HepG2 (cell line): Measurements from ENCODE around the gene MLX. TPM values are rescaled to one million over a fixed set of nuclear protein-coding genes. Genes with fewer than 3 reads are reported as not detected.
A peak's percentile ranks its signal among the peaks of the same experiment; 100 is the strongest.

Source experiments
- ERF ChIP-seq: IDR thresholded peaks from 2 replicates; pipeline ENCODE4 v1.6.1; 2018; ENCODE audit warnings: missing biosample characterization, missing genetic modification reagents
- HDAC1 ChIP-seq: sonication (generic); formaldehyde crosslinking; IDR thresholded peaks from 2 replicates; pipeline ENCODE4 v1.5.1; 2020; ENCODE audit warnings: mild to moderate bottlenecking, missing genetic modification reagents
- KDM1A ChIP-seq: IDR thresholded peaks from 2 replicates; pipeline ENCODE4 v1.6.1; 2016; ENCODE audit warnings: missing compliant biosample characterization
- NR1H2 ChIP-seq: sonication (generic); formaldehyde crosslinking; IDR thresholded peaks from 2 replicates; pipeline ENCODE4 v1.8.1; 2022; ENCODE audit warnings: low read depth, missing genetic modification reagents, borderline replicate concordance
- PCBP1 ChIP-seq: fragments of 200-400 bp; formaldehyde crosslinking; IDR thresholded peaks from 2 replicates; pipeline ENCODE4 v1.6.1; 2017; ENCODE audit warnings: mild to moderate bottlenecking, low read depth, low read length, borderline replicate concordance
- POGZ ChIP-seq: sonication (generic); formaldehyde crosslinking; IDR thresholded peaks from 2 replicates; pipeline ENCODE4 v1.4.0; 2020; ENCODE audit warnings: mild to moderate bottlenecking, missing genetic modification reagents
- POLR2AphosphoS2 ChIP-seq: IDR thresholded peaks from 2 replicates; pipeline ENCODE4 v1.6.1; 2011; ENCODE audit warnings: low read depth, low read length, improper control_type of control experiment
- PTBP1 ChIP-seq: fragments of 200-400 bp; formaldehyde crosslinking; IDR thresholded peaks from 2 replicates; pipeline ENCODE4 v1.6.1; 2018; ENCODE audit warnings: low read length, low read depth; ENCODE audit not compliant: poor library complexity, severe bottlenecking
- RARA ChIP-seq: IDR thresholded peaks from 2 replicates; pipeline ENCODE4 v1.6.1; 2016; ENCODE audit warnings: missing genetic modification reagents, missing compliant biosample characterization
- SIX1 ChIP-seq: sonication (generic); formaldehyde crosslinking; IDR thresholded peaks from 2 replicates; pipeline ENCODE4 v1.4.0; 2020; ENCODE audit warnings: missing genetic modification reagents, borderline replicate concordance
- SMC3 ChIP-seq: IDR thresholded peaks from 2 replicates; pipeline ENCODE4 v1.6.1; 2011; ENCODE audit warnings: low read length, improper control_type of control experiment
- SOX6 ChIP-seq, 2 experiments: fragments of 450-650 bp in 1 of 2; sonication (generic) in 1 of 2; formaldehyde crosslinking in 1 of 2; IDR thresholded peaks; 2 replicates each; pipeline versions ENCODE4 v1.4.0 to v1.6.1; 2017 to 2020; ENCODE audit warnings: antibody characterized with exemption in 1 of 2, mild to moderate bottlenecking in 1 of 2, missing genetic modification reagents in 1 of 2
- TCF12 ChIP-seq, 2 experiments: fragments of 450-650 bp in 1 of 2; sonication (generic) in 1 of 2; formaldehyde crosslinking in 1 of 2; IDR thresholded peaks; 2 replicates each; pipeline versions ENCODE4 v1.6.1 to v1.8.0; 2017 to 2022; ENCODE audit warnings: antibody characterized with exemption in 1 of 2, mild to moderate bottlenecking in 1 of 2, missing genetic modification reagents in 1 of 2, moderate library complexity in 1 of 2
- ZFP37 ChIP-seq: sonication (generic); formaldehyde crosslinking; IDR thresholded peaks from 2 replicates; pipeline ENCODE4 v1.4.0; 2020; ENCODE audit warnings: missing genetic modification reagents, borderline replicate concordance
- ZKSCAN8 ChIP-seq: IDR thresholded peaks from 2 replicates; pipeline ENCODE4 v1.6.1; 2016; ENCODE audit warnings: borderline replicate concordance, missing genetic modification reagents, missing compliant biosample characterization
- ZNF772 ChIP-seq: sonication (generic); formaldehyde crosslinking; IDR thresholded peaks from 2 replicates; pipeline ENCODE4 v1.5.0; 2020; ENCODE audit warnings: mild to moderate bottlenecking, missing genetic modification reagents
- ZSCAN20 ChIP-seq: sonication (generic); formaldehyde crosslinking; IDR thresholded peaks from 2 replicates; pipeline ENCODE4 v1.4.0; 2020; ENCODE audit warnings: missing genetic modification reagents, mild to moderate bottlenecking, borderline replicate concordance
- polyA plus RNA-seq, 8 experiments: library from polyadenylated mRNA; depleted of rRNA in 3 of 8; stranded (reverse) in 7 of 8; unstranded in 1 of 8; fragments of >200 nt; fragmentation: Illumina TruSeq in 4 of 8; extraction: Trizol in 4 of 8; gene quantifications; 2 replicates each; pipeline versions ENCODE4 v1.2.1 to v1.2.3, GENCODE V29; 2011 to 2016; ENCODE audit warnings: low read depth in 4 of 8, missing spikeins in 1 of 8, mixed read lengths in 1 of 8; ENCODE audit not compliant: insufficient read depth in 1 of 8
- total RNA-seq, 5 experiments: library from RNA; depleted of rRNA; stranded (reverse); fragments of >200 nt; fragmentation: Illumina TruSeq; extraction: Trizol; gene quantifications; 2 replicates each; pipeline ENCODE4 v1.2.3, GENCODE V29; 2016; ENCODE audit warnings: low read depth in 1 of 5
- TF ChIP-seq, protein P1 (sequence below): sonication (generic); formaldehyde crosslinking; IDR thresholded peaks from 2 replicates; pipeline ENCODE4 v1.5.1; 2020; ENCODE audit warnings: mild to moderate bottlenecking, missing genetic modification reagents, borderline replicate concordance
- TF ChIP-seq, protein P2 (sequence below): sonication (generic); formaldehyde crosslinking; conservative IDR thresholded peaks from 2 replicates; pipeline ENCODE4 v1.8.0; 2022; ENCODE audit warnings: low read depth, missing genetic modification reagents
- TF ChIP-seq, protein P3 (sequence below): sonication (generic); formaldehyde crosslinking; IDR thresholded peaks from 2 replicates; pipeline ENCODE4 v1.5.1; 2020; ENCODE audit warnings: missing genetic modification reagents, mild to moderate bottlenecking, borderline replicate concordance

The MLX gene
- total and polyA plus RNA-seq, 2 of the 13 experiments (the other 11 are each of a cell fraction or from before 2014, with no cell fraction given): 38.9 to 74.4 TPM

DNA sequence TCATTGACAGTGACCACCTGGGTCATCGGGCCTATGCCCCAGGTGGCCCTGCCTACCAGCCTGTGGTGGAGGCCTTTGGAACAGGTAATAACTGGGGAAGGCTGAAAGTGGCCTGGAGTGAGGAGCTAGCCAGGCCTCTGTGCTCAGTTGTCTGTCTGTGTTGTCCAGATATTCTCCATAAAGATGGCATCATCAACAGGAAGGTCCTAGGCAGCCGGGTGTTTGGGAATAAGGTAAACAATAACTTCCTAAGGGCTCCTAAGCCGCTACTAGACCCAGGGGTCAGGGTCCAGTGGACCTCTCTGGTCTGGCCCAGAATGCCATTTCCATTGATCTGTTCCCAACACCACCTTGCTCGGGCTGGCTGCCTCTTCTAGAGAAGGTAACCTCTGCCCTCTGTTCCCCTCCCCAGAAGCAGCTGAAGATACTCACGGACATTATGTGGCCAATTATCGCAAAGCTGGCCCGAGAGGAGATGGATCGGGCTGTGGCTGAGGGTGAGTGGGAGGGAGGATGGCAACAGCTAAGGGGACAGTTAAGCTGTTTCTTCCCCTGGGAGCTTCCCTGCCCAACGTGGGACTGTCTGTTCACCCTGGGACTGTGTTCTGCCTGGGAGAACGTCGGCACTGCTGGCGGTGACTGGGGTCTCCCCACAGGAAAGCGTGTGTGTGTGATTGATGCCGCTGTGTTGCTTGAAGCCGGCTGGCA is 1.9 kb upstream of the MLX start (continued):
- TF ChIP-seq, protein P1, sequence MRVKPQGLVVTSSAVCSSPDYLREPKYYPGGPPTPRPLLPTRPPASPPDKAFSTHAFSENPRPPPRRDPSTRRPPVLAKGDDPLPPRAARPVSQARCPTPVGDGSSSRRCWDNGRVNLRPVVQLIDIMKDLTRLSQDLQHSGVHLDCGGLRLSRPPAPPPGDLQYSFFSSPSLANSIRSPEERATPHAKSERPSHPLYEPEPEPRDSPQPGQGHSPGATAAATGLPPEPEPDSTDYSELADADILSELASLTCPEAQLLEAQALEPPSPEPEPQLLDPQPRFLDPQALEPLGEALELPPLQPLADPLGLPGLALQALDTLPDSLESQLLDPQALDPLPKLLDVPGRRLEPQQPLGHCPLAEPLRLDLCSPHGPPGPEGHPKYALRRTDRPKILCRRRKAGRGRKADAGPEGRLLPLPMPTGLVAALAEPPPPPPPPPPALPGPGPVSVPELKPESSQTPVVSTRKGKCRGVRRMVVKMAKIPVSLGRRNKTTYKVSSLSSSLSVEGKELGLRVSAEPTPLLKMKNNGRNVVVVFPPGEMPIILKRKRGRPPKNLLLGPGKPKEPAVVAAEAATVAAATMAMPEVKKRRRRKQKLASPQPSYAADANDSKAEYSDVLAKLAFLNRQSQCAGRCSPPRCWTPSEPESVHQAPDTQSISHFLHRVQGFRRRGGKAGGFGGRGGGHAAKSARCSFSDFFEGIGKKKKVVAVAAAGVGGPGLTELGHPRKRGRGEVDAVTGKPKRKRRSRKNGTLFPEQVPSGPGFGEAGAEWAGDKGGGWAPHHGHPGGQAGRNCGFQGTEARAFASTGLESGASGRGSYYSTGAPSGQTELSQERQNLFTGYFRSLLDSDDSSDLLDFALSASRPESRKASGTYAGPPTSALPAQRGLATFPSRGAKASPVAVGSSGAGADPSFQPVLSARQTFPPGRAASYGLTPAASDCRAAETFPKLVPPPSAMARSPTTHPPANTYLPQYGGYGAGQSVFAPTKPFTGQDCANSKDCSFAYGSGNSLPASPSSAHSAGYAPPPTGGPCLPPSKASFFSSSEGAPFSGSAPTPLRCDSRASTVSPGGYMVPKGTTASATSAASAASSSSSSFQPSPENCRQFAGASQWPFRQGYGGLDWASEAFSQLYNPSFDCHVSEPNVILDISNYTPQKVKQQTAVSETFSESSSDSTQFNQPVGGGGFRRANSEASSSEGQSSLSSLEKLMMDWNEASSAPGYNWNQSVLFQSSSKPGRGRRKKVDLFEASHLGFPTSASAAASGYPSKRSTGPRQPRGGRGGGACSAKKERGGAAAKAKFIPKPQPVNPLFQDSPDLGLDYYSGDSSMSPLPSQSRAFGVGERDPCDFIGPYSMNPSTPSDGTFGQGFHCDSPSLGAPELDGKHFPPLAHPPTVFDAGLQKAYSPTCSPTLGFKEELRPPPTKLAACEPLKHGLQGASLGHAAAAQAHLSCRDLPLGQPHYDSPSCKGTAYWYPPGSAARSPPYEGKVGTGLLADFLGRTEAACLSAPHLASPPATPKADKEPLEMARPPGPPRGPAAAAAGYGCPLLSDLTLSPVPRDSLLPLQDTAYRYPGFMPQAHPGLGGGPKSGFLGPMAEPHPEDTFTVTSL (CRISPR knock-in tag): peak; percentile 65; the same call in 1 of the 2 replicates
- TF ChIP-seq POLR2AphosphoS2: 0 out of 2 replicates have a peak, but pooled peaks have one; percentile 22
- no peak for TF ChIP-seq SOX6 (IDR thresholded peaks at IDR 0.05)
- TF ChIP-seq SOX6 (CRISPR knock-in tag; IDR thresholded peaks at IDR 0.05): peak; percentile 88
- TF ChIP-seq TCF12 (IDR thresholded peaks at IDR 0.05): no peak
- TF ChIP-seq TCF12 (CRISPR knock-in tag; IDR thresholded peaks at IDR 0.05): 0 out of 2 replicates have a peak, but pooled peaks have one; percentile 35
- peak; percentile 20; the same call in 1 of the 2 replicates for TF ChIP-seq SMC3
- peak; percentile 52; the same call in 1 of the 2 replicates for TF ChIP-seq KDM1A (CRISPR knock-in tag)
- TF ChIP-seq, protein P2, sequence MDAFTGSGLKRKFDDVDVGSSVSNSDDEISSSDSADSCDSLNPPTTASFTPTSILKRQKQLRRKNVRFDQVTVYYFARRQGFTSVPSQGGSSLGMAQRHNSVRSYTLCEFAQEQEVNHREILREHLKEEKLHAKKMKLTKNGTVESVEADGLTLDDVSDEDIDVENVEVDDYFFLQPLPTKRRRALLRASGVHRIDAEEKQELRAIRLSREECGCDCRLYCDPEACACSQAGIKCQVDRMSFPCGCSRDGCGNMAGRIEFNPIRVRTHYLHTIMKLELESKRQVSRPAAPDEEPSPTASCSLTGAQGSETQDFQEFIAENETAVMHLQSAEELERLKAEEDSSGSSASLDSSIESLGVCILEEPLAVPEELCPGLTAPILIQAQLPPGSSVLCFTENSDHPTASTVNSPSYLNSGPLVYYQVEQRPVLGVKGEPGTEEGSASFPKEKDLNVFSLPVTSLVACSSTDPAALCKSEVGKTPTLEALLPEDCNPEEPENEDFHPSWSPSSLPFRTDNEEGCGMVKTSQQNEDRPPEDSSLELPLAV: no peak
- peak; percentile 62; the same call in 1 of the 2 replicates for TF ChIP-seq ERF (CRISPR knock-in tag)
- 0 out of 2 replicates have a peak, but pooled peaks have one; percentile 2 for TF ChIP-seq PCBP1
- peak; percentile 74 for TF ChIP-seq HDAC1 (CRISPR knock-in tag)
- TF ChIP-seq, protein P3, sequence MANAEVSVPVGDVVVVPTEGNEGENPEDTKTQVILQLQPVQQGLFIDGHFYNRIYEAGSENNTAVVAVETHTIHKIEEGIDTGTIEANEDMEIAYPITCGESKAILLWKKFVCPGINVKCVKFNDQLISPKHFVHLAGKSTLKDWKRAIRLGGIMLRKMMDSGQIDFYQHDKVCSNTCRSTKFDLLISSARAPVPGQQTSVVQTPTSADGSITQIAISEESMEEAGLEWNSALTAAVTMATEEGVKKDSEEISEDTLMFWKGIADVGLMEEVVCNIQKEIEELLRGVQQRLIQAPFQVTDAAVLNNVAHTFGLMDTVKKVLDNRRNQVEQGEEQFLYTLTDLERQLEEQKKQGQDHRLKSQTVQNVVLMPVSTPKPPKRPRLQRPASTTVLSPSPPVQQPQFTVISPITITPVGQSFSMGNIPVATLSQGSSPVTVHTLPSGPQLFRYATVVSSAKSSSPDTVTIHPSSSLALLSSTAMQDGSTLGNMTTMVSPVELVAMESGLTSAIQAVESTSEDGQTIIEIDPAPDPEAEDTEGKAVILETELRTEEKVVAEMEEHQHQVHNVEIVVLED (CRISPR knock-in tag): peak; percentile 45
- TF ChIP-seq ZFP37 (CRISPR knock-in tag): 0 out of 2 replicates have a peak, but pooled peaks have one; percentile 7
- TF ChIP-seq NR1H2 (CRISPR knock-in tag): no peak
- peak; percentile 21 for TF ChIP-seq PTBP1
- peak; percentile 53; the same call in 1 of the 2 replicates for TF ChIP-seq SIX1
- peak; percentile 23; the same call in 1 of the 2 replicates for TF ChIP-seq ZNF772 (CRISPR knock-in tag)
- TF ChIP-seq ZKSCAN8 (CRISPR knock-in tag): peak; percentile 68; the same call in 1 of the 2 replicates
- TF ChIP-seq RARA (CRISPR knock-in tag): peak; percentile 86
- peak; percentile 68 for TF ChIP-seq POGZ
- TF ChIP-seq ZSCAN20 (CRISPR knock-in tag): no peak
